ENCODE measurements around the gene PCDHGA6.

Gene PCDHGA6

GRCh38 chr5:141354900-141355469, 18.7 kb upstream of the PCDHGA6 start, which contains the start of gene PCDHGA4:
Gene PCDHGA4, plus strand, starts transcription at chr5:141355021. Its CDS starts 87 bp downstream, at chr5:141355108.
- DNase-seq (ENCODE audit: low read depth), result no peak
- peak; percentile 37 for TF ChIP-seq CTCF (IDR thresholded peaks at IDR 0.05; ENCODE audit: low read depth, low read length, missing control alignments)
- H3K4me3 ChIP-seq (ENCODE audit: low read depth, low read length), result no peak within 1 kb of the TSS

- no peak for DNase-seq (ENCODE audit: low read depth)
- H3K4me3 ChIP-seq (ENCODE audit: low read depth, low read length), result no peak overlapping the region
- no peak for TF ChIP-seq CTCF (IDR thresholded peaks at IDR 0.05; ENCODE audit: low read depth, low read length, missing control alignments)
Observed at GRCh38 chr5:141355641-141356040, 18.1 kb upstream of the PCDHGA6 start.

- no peak for DNase-seq (ENCODE audit: low read depth)
- no peak overlapping the region for H3K4me3 ChIP-seq (ENCODE audit: low read depth, low read length)
- TF ChIP-seq CTCF (IDR thresholded peaks at IDR 0.05; ENCODE audit: low read depth, low read length, missing control alignments), result no peak
Observed at GRCh38 chr5:141356133-141356532, 17.6 kb upstream of the PCDHGA6 start.

GRCh38 chr5:141356950-141357349, 16.7 kb upstream of the PCDHGA6 start:
- TF ChIP-seq CTCF (IDR thresholded peaks at IDR 0.05; ENCODE audit: low read depth, low read length, missing control alignments), result no peak
- H3K4me3 ChIP-seq (ENCODE audit: low read depth, low read length), result no peak overlapping the region
- no peak for DNase-seq (ENCODE audit: low read depth)

GRCh38 chr5:141359790-141360426, 13.8 kb upstream of the PCDHGA6 start, which contains the start of gene PCDHGB2:
Gene PCDHGB2, plus strand, starts transcription at chr5:141359994. Its CDS starts 142 bp downstream, at chr5:141360136.
- TF ChIP-seq CTCF (IDR thresholded peaks at IDR 0.05; ENCODE audit: low read depth, low read length, missing control alignments), result peak; percentile 66
- peak within 1 kb of the TSS; percentile 54 for H3K4me3 ChIP-seq (ENCODE audit: low read depth, low read length)
- DNase-seq (ENCODE audit: low read depth), result peak; percentile 49

GRCh38 chr5:141360685-141361084, 13.0 kb upstream of the PCDHGA6 start:
- H3K4me3 ChIP-seq (ENCODE audit: low read depth, low read length), result peak overlapping the region; percentile 54; the same call in 1 of the 2 replicates
- DNase-seq (ENCODE audit: low read depth), result no peak
- TF ChIP-seq CTCF (IDR thresholded peaks at IDR 0.05; ENCODE audit: low read depth, low read length, missing control alignments), result no peak
